GM21423 (cell line): ENCODE results near the gene IQGAP1.
"Not testable (repeated sequence)": the region's sequence is repeated elsewhere in the genome, so short reads cannot be mapped to it uniquely, and the experiment has no call there.

ENCODE experiments used
- ATAC-seq: cut with Tn5 transposase; IDR thresholded peaks from one replicate; pipeline ENCODE4 v1.9.1; 2021; ENCODE audit warnings: mild to moderate bottlenecking, moderate library complexity; ENCODE audit not compliant: unreplicated experiment

IQGAP1 gene

DNA sequence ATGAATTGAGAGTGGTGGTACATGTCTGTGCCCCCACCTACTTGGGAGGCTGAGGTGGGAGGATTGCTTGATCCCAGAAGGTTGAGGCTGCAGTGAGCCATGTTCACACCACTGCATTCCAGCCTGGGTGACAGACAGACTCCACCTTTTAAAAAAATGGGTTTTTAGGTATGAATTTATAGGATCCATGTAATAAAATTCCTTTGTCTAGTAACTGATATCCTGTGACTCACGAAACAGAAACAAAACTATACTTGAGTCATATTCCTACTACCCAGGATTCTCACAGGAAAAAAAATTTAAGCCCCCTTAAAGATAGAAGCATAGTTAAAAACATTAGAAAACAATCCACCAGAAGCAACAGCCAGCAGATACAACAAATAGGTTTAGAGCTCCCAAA, 131.6 kb downstream of the IQGAP1 start:
- ATAC-seq = no peak

DNA sequence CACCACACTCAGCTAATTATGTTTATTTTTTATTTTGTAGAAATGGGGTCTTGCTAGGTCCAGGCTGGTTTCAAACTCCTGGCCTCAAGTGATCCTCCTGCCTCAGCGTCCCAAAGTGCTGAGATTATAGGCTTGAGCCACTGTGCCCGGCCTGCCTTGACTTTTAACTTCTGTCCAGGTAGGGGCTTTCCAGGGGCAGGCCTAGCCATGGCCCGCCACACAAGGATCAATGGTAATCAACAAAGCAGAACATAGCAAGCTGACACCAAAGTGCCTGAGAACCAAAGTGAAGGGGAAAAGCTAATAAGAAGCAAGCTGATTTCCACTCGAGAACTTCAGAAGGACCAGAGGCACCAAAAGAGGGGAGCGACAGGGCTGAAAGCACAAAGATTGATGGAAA, 132.3 kb downstream of the IQGAP1 start:
- no peak for ATAC-seq

- ATAC-seq = no peak
These were observed 135.3 kb downstream of the IQGAP1 start for GRCh38 chr15:90523373-90523772.

- not testable (repeated sequence) for ATAC-seq
These were observed 136.2 kb downstream of the IQGAP1 start for GRCh38 chr15:90524018-90524803.

GRCh38 chr15:90529011-90529370, 140.9 kb downstream of the IQGAP1 start:
- ATAC-seq = no peak

- ATAC-seq = peak; percentile 60
These were observed 141.6 kb downstream of the IQGAP1 start, which contains the start of gene CRTC3 for GRCh38 chr15:90529371-90530249. CRTC3 (plus strand) TSS chr15:90529923; CDS start chr15:90530072, 149 bp downstream.

GRCh38 chr15:90530250-90531051, 142.4 kb downstream of the IQGAP1 start:
- peak; percentile 49 for ATAC-seq

- no peak for ATAC-seq
These were observed 143.1 kb downstream of the IQGAP1 start for GRCh38 chr15:90531147-90531546.

DNA sequence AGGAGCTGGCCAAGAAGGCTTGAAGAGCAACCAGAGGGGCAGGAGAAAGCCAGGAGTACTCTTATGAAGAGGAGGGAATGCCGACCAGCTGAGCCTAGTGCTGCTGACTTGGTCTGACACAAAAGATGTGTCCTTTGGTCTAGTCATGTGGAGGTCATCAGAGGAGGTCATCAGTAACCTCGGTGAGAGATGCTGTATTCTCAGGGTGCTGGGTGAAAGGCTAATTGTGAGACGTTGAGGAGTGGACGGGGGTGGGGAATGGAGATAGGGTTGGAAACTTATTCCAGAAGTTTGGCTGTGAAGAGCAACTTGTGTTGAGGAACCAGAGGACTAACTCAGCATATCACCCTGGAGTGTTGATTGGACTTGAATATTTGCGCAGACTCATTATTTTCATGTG, 147.2 kb downstream of the IQGAP1 start:
- ATAC-seq = no peak

DNA sequence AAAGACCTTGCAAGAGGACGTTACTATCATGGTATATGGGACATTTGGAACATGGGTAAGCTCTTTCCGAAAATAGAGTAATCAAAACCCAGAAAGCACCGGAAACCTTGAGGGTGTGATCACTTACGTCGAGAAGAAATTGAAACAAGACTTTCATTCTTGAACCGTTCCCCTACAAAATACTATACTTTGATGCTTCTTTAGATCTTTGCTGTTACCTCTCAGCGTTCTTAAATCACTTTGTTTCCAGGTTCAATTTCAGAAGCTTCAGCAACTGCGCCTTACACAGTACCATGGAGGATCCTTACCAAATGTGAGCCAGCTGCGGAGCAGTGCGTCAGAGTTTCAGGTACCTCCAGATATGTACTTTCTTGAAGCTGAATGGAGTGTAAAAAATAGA, 151.7 kb downstream of the IQGAP1 start:
- ATAC-seq = no peak

GRCh38 chr15:90540768-90541167, 152.7 kb downstream of the IQGAP1 start:
- no peak for ATAC-seq

GRCh38 chr15:90545095-90545494, 157.1 kb downstream of the IQGAP1 start:
- no peak for ATAC-seq

- ATAC-seq = no peak
These were observed 159.5 kb downstream of the IQGAP1 start for GRCh38 chr15:90547540-90547939.

DNA sequence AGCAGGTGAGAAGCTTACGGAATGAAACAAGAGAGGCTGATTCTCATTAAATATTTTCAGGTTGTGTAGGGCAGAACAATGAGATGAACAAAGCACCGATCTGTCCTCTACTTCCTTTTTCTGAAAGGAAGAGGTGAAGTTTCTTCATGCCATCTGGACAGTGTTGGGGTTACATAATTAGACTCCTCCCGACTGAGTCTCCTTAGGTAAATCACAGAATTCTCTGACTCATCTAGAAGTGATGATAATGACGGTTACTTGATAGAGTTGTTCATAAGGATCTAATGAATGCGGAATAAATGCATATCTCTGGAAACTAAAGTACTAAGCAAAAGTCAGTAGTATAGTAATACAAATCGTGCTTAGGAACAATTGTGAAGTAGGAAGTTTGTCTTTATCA, 162.9 kb downstream of the IQGAP1 start:
- ATAC-seq = no peak
